NB4 (cell line): Measurements from ENCODE around the gene XXYLT1.

ENCODE experiments used
- MYC ChIP-seq: IDR thresholded peaks from 2 replicates; pipeline ENCODE4 v1.6.1; 2011; ENCODE audit warnings: low read depth, low read length
- POLR2A ChIP-seq: IDR thresholded peaks from 2 replicates; pipeline ENCODE4 v1.6.1; 2011; ENCODE audit warnings: mild to moderate bottlenecking; ENCODE audit not compliant: insufficient read length; ENCODE audit errors: extremely low read depth
- TF ChIP-seq, protein P1 (sequence below): IDR thresholded peaks from 2 replicates; pipeline ENCODE4 v1.6.1; 2011; ENCODE audit warnings: low read depth, low read length
- TF ChIP-seq, protein P2 (sequence below): IDR thresholded peaks from one replicate; pipeline ENCODE4 v1.5.1; 2012; ENCODE audit warnings: low read depth, low read length

DNA sequence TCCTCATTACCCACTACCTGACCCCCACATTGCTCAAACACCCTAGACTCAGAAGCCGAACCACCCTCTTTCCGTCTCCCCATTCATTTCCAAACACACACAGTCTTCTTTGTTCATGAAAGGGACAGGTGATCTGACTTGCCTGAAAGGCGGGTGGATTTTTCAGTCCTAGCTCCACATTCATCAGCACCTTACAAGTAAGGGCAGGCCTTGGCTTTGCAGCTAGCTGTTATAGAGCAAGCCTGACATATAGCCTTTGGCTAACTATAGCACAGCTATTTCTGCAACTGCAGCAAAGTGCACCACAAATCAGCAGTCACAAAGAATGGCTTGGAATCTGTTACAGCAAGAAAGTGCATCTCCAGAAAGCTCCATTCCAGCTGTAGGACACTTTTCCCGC is 139.8 kb downstream of the XXYLT1 start:
- TF ChIP-seq, protein P1, sequence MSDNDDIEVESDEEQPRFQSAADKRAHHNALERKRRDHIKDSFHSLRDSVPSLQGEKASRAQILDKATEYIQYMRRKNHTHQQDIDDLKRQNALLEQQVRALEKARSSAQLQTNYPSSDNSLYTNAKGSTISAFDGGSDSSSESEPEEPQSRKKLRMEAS, result no peak
- TF ChIP-seq, protein P2, sequence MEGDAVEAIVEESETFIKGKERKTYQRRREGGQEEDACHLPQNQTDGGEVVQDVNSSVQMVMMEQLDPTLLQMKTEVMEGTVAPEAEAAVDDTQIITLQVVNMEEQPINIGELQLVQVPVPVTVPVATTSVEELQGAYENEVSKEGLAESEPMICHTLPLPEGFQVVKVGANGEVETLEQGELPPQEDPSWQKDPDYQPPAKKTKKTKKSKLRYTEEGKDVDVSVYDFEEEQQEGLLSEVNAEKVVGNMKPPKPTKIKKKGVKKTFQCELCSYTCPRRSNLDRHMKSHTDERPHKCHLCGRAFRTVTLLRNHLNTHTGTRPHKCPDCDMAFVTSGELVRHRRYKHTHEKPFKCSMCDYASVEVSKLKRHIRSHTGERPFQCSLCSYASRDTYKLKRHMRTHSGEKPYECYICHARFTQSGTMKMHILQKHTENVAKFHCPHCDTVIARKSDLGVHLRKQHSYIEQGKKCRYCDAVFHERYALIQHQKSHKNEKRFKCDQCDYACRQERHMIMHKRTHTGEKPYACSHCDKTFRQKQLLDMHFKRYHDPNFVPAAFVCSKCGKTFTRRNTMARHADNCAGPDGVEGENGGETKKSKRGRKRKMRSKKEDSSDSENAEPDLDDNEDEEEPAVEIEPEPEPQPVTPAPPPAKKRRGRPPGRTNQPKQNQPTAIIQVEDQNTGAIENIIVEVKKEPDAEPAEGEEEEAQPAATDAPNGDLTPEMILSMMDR, result no peak
- TF ChIP-seq POLR2A (no peak), MYC (no peak)
